K562 (cell line): ENCODE measurements around the gene RPL34. TPM values are rescaled to one million over a fixed set of nuclear protein-coding genes. Genes with fewer than 3 reads are reported as not detected.

Source experiments
- CBFA2T3 ChIP-seq: fragments of 450-650 bp; IDR thresholded peaks from 2 replicates; pipeline ENCODE4 v1.6.1; 2017
- CEBPG ChIP-seq, 3 experiments: fragments of 200-800 bp in 1 of 3; sonication (Bioruptor generic) in 1 of 3; sonication (generic) in 1 of 3; formaldehyde crosslinking in 1 of 3; IDR thresholded peaks in 2 of 3; conservative IDR thresholded peaks in 1 of 3; 2 replicates each; pipeline versions ENCODE4 v1.6.1 to v1.8.0; 2016 to 2022; ENCODE audit warnings: missing compliant biosample characterization in 2 of 3, missing genetic modification characterization in 2 of 3, mild to moderate bottlenecking in 1 of 3, missing genetic modification reagents in 1 of 3
- CREM ChIP-seq: IDR thresholded peaks from 2 replicates; pipeline ENCODE4 v1.6.1; 2014; ENCODE audit warnings: antibody characterized with exemption, low read depth
- CTCFL ChIP-seq: IDR thresholded peaks from 2 replicates; pipeline ENCODE4 v1.6.1; 2011; ENCODE audit warnings: borderline replicate concordance, low read depth, mild to moderate bottlenecking, moderate library complexity, low read length; ENCODE audit not compliant: insufficient read depth, poor library complexity, severe bottlenecking
- EP300 ChIP-seq: IDR thresholded peaks from 2 replicates; pipeline ENCODE4 v1.6.1; 2012; ENCODE audit warnings: low read length, improper control_type of control experiment
- ETS2 ChIP-seq: IDR thresholded peaks from 2 replicates; pipeline ENCODE4 v1.6.1; 2016; ENCODE audit warnings: borderline replicate concordance, missing genetic modification characterization, mild to moderate bottlenecking, moderate library complexity, missing compliant biosample characterization; ENCODE audit not compliant: poor library complexity, severe bottlenecking
- PKNOX1 ChIP-seq: fragments of 450-650 bp; IDR thresholded peaks from 2 replicates; pipeline ENCODE4 v1.6.1; 2016
- POLR2AphosphoS5 ChIP-seq: IDR thresholded peaks from 2 replicates; pipeline ENCODE4 v1.6.1; 2011; ENCODE audit warnings: mild to moderate bottlenecking, low read depth, low read length, moderate library complexity; ENCODE audit not compliant: control insufficient read depth, insufficient read depth
- SMAD4 ChIP-seq: fragments of 250-450 bp; sonication (Bioruptor Pico); conservative IDR thresholded peaks from 2 replicates; pipeline ENCODE4 v1.8.0; 2021; ENCODE audit warnings: inconsistent platforms, mild to moderate bottlenecking, moderate library complexity
- SREBF2 ChIP-seq: sonication (generic); formaldehyde crosslinking; IDR thresholded peaks from 2 replicates; pipeline ENCODE4 v1.4.0; 2020; ENCODE audit warnings: mild to moderate bottlenecking, missing genetic modification reagents
- ZBTB33 ChIP-seq: sonication (generic); formaldehyde crosslinking; IDR thresholded peaks from 2 replicates; pipeline ENCODE4 v1.8.1; 2023; ENCODE audit warnings: mild to moderate bottlenecking, missing genetic modification reagents
- ZBTB49 ChIP-seq: sonication (generic); formaldehyde crosslinking; IDR thresholded peaks from 2 replicates; pipeline ENCODE4 v1.8.0; 2022; ENCODE audit warnings: missing genetic modification reagents, mild to moderate bottlenecking, borderline replicate concordance
- ZMIZ1 ChIP-seq, 2 experiments: fragments of 150-350 bp in 1 of 2; IDR thresholded peaks; 2 replicates each; pipeline ENCODE4 v1.6.1; 2012 to 2016; ENCODE audit warnings: low read depth in 2 of 2, low read length in 2 of 2, mild to moderate bottlenecking in 1 of 2, moderate library complexity in 1 of 2
- ZNF76 ChIP-seq: fragments of 250-450 bp; sonication (Bioruptor Pico); IDR thresholded peaks from 2 replicates; pipeline ENCODE4 v1.4.0; 2020; ENCODE audit warnings: mild to moderate bottlenecking, moderate library complexity, borderline replicate concordance
- polyA plus RNA-seq, 8 experiments: library from polyadenylated mRNA; depleted of rRNA in 4 of 8; stranded (reverse) in 5 of 8; unstranded in 3 of 8; fragments of >200 nt; fragmentation: Nextera tagmentation in 2 of 8; fragmentation: Illumina TruSeq in 1 of 8; extraction: Ambion mirVana in 2 of 8; extraction: Trizol in 1 of 8; gene quantifications; 2 replicates each; pipeline versions ENCODE4 v1.2.1 to v1.2.3, GENCODE V29; 2011 to 2014; ENCODE audit warnings: inconsistent platforms in 1 of 8, missing spikeins in 1 of 8
- total RNA-seq, 7 experiments: library from RNA; depleted of rRNA in 6 of 7; stranded (reverse); fragments of >200 nt in 6 of 7; fragmentation: Illumina TruSeq in 2 of 7; extraction: Trizol in 2 of 7; gene quantifications; 2 replicates each; pipeline versions ENCODE4 v1.2.1 to v1.2.3, GENCODE V29; 2011 to 2021; ENCODE audit warnings: low replicate concordance in 1 of 7

RPL34 gene
- total and polyA plus RNA-seq, 9 of the 15 experiments (the other 6 are each of a cell fraction or from before 2014, with no cell fraction given) = 1,612 to 4,502 (median 2,593) TPM

GRCh38 chr4:108607079-108607815 lies 13.1 kb upstream of the RPL34 start (continued):
- no peak for TF ChIP-seq ETS2 (tag)
- TF ChIP-seq ZMIZ1 (IDR thresholded peaks at IDR 0.05; ENCODE audit: low read depth in 2 of 2, low read length in 2 of 2) = no peak
- TF ChIP-seq SREBF2 (CRISPR knock-in tag) = no peak
- TF ChIP-seq CEBPG (CRISPR knock-in tag; IDR thresholded peaks at IDR 0.05) = no peak
- peak; percentile 54 to 56; a peak in 2 of 4 replicates for TF ChIP-seq CEBPG (tag; conservative IDR thresholded peaks at IDR 0.05 in 1 of 2, IDR thresholded peaks at IDR 0.05 in 1 of 2)
- TF ChIP-seq EP300 = peak; percentile 19; the same call in 1 of the 2 replicates
- no peak for TF ChIP-seq POLR2AphosphoS5
- no peak for TF ChIP-seq PKNOX1
- no peak for TF ChIP-seq CTCFL
- no peak for TF ChIP-seq CREM
- peak; percentile 10; the same call in 1 of the 2 replicates for TF ChIP-seq CBFA2T3
- TF ChIP-seq ZBTB33 (CRISPR knock-in tag) = no peak
- no peak for TF ChIP-seq ZBTB49 (CRISPR knock-in tag)
- TF ChIP-seq SMAD4 (CRISPR knock-in tag) = no peak
- no peak for TF ChIP-seq ZNF76 (CRISPR knock-in tag)
